ENCODE results near the gene ATG5.

Gene ATG5

DNA sequence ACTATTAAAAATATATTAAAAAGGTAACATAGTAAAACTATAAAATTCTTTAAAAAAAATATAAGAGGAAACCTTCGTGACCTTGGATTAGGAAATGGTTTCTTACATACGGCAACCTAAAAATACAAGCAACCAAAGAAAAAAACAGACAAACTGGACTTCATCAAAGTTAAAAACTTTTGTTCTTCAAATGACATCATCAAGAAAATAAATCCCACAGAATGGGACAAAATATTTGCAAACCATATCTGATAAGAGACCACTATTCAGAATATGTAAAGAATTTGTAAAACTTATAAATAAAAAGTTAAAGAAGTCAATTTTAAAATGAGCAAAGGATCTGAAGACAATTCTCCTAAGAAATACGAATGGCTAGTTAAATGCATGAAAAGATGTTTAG lies 110.0 kb downstream of the ATG5 start:
- DNase-seq, result no peak

DNA sequence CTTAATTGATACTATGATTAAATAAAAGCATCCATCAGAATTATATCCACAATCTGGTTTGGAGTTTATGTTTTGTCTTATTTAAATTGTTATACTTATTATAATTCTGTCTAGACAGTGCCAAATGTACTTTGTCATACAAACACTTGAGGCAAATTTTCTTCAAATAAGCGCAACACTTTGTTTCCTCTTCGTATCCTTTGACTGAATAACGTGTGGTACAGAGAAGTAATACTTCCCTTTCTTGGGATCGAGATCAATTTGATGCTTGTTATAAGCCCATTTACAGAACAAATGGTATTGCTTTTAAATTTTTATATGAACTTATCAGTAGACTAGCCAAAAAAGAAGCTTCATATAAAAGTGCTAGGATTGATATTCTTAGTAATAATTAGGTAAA lies 111.0 kb downstream of the ATG5 start:
- no peak for DNase-seq

DNA sequence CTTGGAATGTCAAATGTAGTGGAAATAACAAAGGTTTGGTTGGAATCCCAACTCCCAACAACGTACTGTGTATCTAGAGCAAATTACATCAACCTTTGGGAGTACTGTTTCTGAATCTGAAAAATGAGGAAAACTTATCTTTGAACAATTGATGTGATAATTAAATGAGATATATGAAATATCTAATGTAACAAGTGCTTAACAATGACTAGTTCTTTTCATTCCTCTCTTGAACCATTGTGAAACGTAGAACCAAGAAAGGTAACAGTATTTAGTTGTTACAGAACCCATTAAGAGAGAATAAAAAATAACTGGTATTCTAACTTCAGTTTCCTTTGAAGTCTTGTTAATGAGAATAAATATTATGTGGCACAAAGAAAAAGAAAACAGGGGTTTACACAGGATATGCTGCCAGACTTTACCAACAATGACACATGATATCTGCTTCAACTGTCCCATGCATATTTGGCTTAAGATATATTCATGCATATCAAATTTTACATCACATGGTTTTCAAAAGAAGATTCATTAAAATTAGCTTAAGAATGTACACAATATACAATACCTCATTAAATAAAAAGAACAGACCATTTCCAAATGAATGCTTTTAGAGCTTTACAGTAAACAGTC lies 111.8 kb downstream of the ATG5 start:
- no peak for DNase-seq

DNA sequence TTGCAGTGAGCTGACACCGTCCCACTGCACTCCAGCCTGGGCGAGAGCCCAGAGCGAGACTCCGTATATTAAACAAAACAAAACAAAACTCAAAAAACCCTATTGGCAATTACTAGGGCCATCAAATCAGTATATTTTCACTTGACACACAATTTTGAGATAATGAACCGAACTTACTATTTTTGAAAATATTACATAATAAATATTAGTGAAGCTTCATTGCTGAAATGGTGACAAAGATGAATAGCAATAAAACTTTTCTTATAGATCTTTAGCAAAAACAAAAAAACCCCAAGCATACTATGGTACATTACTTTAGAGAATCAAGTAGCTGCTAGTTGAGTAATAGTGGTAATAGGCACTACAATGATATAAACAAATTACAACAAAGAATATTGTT lies 113.0 kb downstream of the ATG5 start:
- DNase-seq, result no peak

DNA sequence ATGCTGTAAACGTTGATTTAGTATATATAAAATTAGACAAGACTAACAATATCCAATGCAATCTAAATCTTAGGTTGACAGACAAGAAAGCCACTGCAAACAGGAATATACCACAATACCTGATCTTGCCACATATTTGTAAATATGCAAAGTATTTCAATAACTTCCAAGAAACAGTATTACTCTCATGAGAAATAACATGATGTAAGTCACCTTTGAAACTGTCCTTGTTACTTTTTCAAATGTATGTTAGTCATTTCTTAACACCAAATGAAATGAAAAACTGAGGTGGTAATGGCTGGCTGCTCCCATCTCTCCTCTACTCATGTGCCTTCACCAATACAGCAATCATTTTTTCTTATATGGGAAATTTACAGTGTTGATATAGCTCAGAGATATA lies 118.7 kb downstream of the ATG5 start:
- no peak for DNase-seq

DNA sequence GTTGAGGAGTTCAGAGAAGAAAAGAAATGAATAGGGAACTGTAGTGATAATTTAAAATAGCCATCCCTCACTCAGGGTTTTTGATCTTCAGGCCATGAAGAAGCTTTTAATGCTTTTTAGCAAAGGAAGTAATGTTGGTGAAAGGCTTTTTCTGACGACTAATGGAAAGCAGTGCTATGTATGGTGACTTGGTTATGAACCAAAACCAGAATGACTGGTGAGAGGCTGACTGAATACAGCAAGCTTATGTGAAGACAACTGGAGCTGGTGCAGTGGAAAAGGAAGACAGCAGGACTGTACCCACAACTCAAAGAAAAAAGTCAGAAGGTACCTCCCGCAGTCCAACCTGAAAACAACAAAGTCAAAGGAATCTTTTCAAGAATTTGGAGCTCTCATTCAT lies 120.6 kb downstream of the ATG5 start:
- DNase-seq, result no peak

DNA sequence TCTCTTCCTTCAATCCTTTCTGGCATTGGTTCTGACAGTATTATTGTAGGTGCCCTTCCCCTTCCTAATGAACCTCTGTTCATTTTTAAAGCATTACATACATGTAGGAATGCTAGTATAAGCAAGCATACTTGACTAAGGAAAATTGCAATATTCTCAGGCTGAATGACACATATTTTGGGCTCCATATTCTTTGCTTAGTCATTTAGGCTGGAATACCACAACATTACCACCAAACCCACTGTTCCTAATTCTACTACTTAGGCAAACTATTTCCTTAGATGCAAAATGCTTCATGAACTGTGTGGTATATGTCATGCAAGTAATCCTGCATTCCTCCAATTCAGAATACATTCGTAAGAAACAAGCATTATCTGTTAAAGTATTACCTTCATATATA lies 125.6 kb downstream of the ATG5 start:
- no peak for DNase-seq

DNA sequence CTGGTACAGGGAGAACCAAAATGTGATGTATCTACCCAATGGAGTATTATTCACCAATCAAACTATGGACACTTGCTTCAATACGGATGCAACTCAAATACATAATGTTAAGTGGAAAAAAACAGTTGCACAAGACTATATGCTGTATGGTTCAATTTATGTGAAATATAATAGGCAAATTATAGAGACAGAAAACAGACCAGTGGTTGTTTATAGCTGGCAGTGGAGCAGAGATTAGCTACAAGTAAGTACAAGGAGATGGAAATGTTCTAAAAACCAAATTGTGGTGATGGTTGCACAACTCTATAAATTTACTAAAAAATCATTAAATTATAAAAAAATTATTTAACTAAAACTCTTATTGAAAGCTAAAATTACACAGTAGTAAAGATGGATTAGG lies 126.2 kb downstream of the ATG5 start:
- DNase-seq, result no peak

DNA sequence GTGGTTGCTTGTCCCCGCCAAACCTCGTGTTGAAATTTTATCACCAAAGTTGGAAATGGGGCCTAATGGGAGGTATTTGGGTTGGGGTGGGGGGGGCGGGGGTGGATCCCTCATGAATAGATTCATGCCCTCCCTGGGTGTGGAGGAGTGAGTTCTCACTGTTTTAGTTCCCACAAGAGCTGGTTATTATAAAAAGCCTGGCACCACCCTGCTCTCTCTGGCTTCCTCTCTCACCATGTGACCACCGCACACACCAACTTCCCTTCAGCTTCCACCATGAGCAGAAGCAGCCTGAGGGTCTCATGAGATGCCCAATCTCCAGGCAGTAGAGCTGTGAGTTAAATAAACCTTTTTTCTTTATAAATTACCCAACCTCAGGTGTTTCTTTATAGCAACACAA lies 128.1 kb downstream of the ATG5 start:
- DNase-seq, result no peak

DNA sequence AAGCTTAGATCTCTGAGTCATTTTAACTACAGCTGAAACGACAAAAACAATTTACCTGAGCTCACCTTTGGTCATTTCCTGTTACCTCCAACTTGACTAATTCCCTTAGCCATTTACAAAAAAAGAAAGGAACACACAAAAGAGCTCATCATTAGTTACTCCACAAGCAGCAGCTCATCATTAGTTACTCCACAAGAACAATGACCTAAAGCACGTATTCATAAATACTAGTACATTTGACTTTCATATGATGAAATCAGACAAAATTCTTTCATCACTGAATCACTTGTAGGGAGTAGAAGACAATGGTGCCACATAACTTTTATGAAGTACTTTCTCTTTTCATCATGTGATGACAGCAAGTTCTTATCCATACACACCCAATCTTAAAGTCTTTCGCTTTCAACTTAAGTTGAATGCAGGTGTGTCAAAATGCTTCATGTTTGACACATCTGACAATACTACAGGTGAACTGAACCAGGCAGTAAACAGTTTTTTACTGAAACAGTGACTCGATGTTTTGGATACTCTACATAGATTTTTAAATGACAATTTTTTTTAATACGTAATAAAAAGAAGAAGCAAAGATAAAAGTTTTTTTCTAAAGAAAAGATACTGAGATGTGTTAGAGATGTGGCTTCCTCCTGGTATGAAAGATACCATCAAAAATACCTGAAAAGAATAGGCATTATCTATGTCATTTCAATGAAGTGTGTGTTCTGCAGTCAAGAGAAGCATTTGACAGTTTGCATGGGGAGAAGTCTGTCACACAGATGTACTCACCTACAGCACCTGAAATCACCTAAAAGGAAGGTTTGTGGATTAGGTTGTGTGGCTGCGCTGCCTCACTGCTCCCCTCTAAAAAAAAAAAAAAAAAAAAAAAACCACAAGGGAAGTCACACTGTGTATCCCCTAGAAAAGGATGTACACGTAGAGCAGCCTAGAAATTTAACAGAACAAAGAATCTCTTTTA lies 130.3 kb downstream of the ATG5 start:
- DNase-seq, result peak; percentile 12

DNA sequence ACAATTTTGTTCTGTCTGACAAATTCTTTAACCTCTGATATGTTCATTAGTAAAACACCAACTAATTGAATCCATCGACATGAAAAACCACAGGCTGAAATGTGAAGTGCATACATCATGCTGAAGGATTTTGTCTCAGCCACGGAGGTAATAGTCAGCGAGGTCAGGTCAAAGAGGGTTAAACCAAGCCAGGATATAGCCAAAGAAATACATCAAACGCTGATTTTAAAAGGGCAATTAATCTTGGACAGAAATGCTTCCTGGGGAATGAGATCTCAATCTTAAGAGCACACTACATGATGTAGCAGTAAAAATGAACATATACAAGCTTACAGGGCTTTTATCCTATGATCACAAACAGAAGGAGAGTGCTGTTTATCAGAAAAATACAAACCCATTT lies 132.7 kb downstream of the ATG5 start:
- DNase-seq, result no peak

DNA sequence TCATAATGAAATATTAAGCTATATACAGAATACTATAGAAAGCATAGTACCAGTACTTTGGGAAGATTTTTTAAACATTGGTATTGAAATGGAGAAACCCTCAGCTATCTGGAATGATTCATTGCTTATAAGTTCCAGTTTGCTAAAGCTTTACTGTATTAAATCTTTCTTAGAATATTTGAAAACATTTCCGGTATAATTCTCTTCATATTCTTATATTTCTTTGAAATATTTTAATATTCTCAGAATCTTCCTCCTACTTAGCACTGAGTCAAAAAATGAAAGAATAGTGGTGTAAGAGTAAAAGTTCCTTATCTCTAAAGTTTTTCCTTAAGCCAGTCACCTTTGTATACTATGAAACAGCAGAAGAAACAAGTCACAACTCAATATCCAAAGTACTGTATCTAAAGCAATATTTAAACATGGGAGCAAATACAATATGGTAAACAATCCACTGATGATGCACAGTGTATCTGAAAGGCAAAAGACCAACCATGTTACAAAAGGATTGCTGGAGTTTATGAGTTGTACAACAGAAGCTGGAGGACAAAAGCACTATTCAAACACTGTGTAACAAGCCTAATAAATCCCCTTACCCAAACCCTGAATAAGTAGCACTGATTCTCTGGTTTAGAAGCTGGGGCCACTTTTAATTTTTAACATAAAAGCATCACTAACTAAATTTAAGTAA lies 137.3 kb downstream of the ATG5 start:
- no peak for DNase-seq

DNA sequence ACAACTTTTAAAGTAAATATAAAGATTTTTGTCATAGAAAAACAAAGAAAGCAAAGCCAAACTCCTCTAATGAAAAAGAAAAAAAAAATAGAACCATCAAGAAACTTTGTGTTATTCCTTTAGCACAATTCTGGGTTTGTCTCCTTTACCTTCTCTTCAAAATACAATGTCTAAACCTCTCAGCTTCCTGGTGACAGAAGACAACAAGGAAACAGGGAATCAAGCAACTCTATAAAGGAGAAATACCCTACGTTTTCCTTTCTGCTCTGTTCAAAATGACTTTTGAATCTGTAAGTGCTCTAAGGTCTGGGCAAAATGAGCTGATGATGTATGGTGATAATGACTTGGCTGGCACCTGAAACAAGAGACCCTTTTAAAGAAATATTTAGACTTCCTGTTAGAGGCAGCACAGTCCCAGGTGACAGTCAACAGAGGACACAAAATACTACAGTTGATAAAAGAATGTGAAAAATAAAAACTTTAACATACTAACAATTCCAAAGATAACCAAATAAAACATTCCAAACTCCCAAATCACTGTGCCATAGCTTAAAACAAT lies 138.1 kb downstream of the ATG5 start:
- DNase-seq, result no peak

DNA sequence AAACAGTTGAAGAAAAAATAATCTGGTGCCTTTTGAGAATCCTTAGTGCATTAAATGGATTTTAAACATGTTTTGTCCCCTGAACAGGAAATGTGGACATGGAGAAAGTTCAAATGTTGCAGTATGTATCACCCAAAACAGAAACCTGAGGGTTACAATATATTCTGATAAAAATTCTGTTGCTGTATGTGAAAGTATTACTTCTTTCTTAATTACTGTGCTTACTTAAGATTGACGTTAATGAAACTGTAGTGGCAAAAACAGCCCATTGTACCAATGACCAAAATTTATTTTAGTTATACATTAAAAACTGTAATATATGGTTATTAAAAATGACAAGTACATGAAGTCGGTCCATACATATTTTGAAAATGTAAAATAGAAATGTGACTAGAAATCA lies 138.8 kb downstream of the ATG5 start:
- DNase-seq, result no peak

DNA sequence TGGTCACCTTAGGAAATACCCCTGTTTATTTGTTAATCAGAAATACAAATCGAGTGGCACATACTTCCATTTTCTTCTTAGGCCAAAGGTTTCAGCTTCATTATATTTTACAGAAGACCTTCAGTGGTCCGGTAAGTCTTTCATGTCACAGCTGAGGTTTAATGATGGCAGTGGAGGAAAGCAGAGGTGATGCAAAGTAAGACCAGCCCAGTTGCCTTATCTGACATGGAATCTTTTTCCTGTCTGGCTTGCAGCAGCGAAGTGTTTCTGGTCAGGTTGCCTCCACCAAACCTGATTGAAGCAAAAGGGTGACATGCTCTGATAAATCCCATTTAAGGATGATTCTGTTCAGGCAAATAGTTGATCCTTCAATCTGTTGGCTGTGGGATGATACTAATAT lies 139.4 kb downstream of the ATG5 start:
- no peak for DNase-seq

DNA sequence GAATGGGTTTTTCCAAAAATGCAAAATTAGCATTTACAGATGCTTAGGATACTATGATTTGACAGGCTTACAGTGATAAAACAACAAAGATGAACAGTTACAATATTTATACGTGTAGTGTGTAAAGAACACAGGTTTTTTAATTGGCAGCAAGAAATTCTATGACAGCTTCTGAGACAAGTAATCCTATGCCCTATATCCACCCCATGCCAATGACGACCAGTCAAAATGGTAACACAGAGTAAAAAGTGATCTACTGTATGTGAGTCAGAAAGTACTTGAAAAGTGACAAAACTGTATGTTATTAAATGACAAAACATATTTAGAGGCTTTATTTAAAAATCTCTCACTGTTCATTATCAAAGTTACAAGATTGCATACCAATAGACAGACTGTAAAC lies 139.9 kb downstream of the ATG5 start:
- no peak for DNase-seq

DNA sequence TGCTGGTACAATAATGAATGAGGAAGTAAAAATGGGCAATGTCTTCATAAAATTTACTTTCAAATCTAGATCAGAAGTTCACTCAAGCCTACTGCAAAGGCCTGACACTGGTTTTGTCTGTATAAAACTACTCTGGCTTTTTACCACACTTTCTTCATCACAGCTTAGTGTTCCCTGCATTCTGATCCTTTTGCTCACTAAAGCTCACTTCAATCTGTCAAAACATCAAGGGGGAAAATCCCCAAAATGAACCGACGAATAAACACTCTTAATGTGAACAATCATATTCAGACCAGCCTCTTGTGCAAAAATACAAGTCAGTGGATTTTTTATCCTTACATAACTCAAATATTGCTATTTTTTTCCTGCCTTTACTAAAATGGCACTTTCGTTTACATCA lies 140.9 kb downstream of the ATG5 start:
- DNase-seq, result no peak

DNA sequence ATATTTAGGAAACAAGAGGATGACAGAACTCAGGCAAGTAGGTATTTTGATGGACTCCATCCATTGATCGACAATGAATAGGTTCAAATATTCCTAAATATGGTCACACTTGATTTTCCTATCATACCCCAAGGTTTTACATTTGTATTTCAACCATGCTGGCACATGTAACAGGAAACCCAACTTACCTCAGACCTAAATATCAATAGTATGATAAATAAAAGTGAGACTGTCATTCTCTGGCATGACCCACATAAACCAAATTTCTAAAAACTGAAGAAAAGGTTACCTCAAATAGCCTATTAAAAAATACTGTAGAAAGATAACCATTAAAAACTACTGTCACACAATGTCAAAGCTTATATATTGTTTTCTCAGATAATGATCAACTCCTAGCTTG lies 142.1 kb downstream of the ATG5 start:
- no peak for DNase-seq

DNA sequence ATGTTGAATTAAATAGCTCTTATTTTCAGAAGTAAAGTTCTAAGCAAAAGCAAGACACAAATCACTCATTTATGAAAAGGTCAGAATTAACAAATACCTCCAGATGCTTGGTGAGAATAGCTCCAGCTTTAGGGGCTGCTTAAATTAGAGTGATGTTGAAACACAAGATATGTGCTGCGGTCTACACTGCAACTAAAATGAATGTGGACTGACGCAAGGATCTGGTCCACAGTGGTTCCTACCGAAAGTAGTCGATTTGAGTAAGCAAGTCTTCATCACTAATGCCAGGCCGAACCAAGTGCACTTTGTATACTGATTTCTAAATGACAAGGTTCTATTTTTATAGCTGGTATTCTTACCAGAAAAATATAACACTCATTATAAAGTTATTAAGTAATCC lies 143.1 kb downstream of the ATG5 start:
- no peak for DNase-seq

DNA sequence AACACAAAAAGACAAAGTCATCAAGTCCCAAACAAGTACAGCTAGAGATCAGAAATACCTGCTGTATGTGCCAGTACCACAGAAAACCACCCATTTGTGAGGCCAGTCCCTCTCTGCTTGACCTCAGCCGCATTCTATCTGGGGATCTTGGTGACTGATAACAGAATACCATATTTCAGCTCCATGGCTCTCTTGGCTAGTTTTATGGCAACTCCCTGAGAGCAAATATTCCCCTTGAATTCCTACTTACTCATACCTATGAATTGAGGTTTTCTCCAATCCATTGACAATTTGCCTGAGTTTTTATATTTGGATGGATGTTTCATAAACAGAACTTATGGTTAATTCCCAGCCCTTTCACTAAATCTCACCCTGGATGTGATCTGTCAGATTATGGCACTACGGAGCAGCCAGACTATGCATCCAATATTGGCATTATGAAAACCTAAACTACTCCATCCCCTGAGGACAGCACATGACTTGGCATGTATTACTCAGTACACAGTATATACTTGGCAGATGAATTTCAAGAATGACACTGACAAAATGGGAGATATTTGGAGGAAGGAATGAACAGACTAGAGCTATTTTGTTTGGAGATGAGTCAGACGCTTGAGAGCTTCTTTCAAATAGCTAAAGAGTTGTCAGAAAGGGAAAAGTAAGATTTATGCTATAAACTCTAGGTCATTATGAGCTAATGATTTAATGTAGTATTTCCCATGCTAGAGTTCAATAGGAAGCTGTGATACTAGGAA lies 143.7 kb downstream of the ATG5 start:
- no peak for DNase-seq

DNA sequence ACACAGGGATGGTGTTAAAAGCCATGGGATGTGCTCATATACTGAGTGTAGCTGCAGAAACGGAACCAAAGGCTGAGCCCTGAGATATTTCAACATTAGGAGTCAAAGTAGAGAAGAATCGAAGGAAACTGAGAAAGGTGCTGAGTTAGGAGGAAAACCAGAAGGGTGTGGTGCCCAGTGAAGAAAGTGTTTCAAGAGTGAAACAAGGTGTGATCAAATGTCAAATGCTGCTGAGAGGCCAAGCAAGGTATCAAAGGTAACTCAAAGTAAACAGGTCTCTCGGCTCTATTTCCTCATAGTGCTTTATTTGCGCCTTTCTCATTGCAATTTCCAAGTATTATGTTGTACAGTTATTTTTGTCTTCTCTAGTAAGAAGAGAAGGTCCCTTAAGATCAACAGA lies 145.4 kb downstream of the ATG5 start:
- DNase-seq, result no peak

DNA sequence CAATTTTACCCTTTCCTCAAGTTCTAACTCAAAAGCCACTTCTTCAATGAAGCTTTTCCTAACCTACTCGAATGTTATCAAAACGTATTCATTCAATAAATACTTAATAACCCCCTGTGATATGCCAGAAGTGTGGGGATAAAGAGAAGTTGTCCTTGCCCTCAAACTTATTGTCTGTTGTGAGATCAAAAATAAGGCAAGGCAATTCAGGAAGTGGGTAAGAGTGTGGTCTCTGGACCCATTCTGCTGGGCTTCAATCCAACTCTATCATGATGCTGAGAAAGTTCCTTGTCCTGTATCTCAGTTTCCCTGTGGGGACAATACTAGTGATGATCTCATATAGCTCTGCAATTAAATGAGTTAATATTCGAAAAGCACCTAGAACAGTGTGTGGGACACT lies 146.7 kb downstream of the ATG5 start:
- DNase-seq, result no peak

DNA sequence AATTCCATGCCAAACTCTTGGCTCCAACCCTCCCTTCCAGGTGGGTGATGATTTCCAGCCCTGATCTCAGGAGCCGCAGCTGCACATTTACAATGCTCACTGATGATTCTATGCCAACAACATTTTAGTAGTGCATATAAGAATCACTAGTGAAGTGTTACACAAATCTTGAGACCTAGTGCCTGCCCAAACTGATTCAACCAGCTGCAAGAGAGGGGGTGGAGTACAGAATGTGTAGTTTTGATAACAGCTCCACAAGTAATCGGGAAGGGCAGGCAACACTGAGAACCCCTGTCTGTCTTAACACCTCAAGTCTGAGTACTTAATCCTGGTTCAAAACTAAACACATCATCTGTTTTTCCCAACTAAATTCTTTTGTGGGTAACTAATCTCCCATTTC lies 147.8 kb downstream of the ATG5 start:
- DNase-seq, result no peak

Measured in effector CD4-positive, alpha-beta T cell (primary cell).